Glomerular endothelial cell (primary cell): ENCODE data around the gene ANKRD44. TPM values are rescaled to one million over a fixed set of nuclear protein-coding genes. Genes with fewer than 3 reads are reported as not detected.

ENCODE experiments used
- DNase-seq: peaks from one replicate; pipeline ENCODE4 v3.0.0-alpha.2; 2011; ENCODE audit warnings: low read depth, low spot score; ENCODE audit errors: extremely low read depth
- total RNA-seq: library from RNA; depleted of rRNA; stranded (reverse); fragments of >200 nt; gene quantifications from 2 replicates; pipeline ENCODE4 v1.2.3, GENCODE V29; 2015

ANKRD44 gene
- total RNA-seq, 1 donor from 2014 or later, result 11.6 TPM

DNA sequence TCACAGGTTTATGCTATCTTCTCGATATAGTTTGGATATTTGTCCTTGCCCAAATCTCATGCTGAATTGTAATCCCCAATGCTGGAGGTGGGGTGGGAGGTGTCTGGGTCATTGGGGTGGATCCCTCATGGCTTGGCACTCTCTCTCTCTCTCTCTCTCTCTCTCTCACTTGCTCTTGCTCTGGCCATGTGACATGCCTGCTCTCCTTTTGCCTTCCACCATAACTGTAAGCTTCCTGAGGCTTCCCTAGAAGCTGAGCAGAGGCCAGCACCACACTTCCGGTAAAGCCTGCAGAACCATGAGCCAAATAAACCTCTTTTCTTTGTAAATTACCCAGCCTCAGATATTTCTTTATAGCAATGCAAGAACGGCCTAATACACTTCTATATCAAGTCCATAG lies 342.8 kb downstream of the ANKRD44 start:
- DNase-seq, result no peak

DNA sequence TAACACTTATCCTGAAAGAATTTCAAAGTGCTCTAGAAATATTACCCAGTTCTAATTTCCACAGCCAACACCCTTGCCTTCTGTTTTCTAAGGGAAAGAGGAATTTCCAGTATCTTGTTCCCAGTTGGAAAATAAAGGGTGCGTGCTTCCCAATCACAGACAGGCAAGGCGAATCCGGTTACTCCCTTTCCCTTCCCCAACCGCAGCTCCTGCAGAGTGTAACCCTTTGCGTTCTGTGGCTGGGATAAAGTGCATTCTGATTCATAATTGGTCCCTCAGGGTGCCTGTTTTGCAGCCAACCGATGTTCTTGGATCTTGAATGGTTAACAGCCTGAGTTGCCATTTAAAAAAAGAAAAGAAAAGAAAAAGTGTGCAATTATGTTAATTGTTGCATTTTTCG lies 343.5 kb downstream of the ANKRD44 start:
- DNase-seq, result no peak

DNA sequence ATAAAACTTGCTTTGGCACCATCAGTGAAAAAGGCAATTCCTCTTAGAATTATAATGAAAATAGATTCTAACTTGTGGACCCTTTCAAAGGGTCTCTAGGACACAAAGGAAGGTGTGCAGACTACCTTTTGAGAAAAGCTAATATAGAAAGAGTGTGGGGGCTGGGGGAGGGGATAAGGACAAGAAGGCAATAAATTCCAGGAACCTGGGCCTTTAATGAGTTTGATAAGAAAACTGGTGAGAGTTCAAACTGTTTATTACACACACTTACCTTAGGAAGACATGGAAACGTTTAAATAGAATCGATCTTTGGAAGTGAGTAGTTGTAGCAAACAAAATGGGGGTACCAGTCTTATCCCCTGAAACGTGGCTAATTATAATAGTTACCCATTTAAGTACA lies 344.5 kb downstream of the ANKRD44 start:
- no peak for DNase-seq

GRCh38 chr2:196965651-196966050 lies 344.9 kb downstream of the ANKRD44 start:
- no peak for DNase-seq

- no peak for DNase-seq
These were observed 346.6 kb downstream of the ANKRD44 start for GRCh38 chr2:196963961-196964360.

- DNase-seq, result no peak
These were observed 347.5 kb downstream of the ANKRD44 start for GRCh38 chr2:196963043-196963442.

DNA sequence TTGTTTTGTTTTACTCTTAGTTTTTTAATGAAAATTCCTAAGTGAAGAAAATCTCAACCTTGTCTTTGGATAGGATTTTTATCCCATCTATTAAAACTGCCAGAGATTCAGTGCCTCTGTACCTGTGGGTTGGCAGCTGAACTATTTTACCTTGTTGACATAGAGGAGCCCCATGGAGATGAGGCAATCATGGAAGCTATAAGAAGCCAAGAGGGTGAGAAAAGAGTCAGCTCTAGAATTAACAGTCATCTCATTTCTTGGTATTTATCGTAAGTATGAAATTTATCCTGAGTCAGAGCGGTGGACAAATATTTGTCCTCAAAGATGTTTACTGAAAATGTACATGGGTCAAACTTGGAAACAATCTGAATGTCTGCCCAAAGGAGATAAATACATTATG lies 348.3 kb downstream of the ANKRD44 start:
- no peak for DNase-seq

- DNase-seq, result no peak
These were observed 348.7 kb downstream of the ANKRD44 start for GRCh38 chr2:196961889-196962288.

GRCh38 chr2:196959734-196960338 lies 350.7 kb downstream of the ANKRD44 start:
- DNase-seq, result no peak

- no peak for DNase-seq
These were observed 351.3 kb downstream of the ANKRD44 start for GRCh38 chr2:196959281-196959680.

DNA sequence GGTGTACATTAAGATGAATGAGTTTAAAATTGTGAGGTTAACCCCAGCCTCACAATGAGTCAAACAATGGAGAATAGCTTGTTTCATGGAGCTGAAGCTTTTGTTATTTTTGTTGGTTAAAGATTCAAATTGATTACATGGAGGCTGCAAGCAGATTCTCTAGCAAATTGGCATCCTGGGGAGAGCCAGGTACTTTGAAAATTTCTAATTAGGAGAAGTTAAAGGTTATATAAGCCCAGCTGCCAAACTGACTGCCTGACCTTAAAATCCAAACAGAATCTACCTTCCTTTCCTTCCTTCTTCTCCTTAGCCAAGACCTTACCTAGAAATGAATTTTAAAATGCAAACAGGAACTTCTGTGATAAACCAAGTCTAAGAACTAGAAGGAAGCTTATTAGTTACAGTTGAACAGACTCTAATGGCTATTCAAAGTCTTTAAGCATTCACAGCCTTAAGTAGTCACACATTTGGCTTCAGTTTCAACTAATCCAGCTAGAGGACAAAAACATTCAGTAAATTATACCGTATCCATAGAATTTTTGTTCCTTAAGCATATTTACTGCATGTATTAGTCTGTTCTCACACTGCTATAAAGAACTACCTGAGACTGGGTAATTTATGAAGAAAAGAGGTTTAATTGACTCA lies 352.6 kb downstream of the ANKRD44 start:
- no peak for DNase-seq

- no peak for DNase-seq
These were observed 353.1 kb downstream of the ANKRD44 start for GRCh38 chr2:196957442-196957841.

- no peak for DNase-seq
These were observed 354.5 kb downstream of the ANKRD44 start for GRCh38 chr2:196956069-196956468.

DNA sequence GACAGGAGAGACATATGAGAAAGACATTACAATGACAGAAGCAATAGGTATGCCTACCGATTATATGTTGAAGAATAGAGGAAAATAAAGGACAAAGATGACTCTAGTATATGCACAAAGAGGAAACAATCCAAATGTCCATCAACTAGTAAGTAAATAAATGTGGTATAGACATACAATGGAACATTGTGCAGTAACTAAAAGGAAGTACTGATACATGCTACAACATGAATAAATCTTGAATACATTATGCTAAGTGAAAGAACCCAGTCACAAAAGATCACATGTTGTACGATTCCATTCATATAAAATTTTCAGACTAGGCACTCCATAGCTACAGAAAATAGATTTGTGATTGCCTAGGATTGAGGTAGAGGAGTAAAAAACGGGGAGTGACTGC lies 355.5 kb downstream of the ANKRD44 start:
- no peak for DNase-seq

DNA sequence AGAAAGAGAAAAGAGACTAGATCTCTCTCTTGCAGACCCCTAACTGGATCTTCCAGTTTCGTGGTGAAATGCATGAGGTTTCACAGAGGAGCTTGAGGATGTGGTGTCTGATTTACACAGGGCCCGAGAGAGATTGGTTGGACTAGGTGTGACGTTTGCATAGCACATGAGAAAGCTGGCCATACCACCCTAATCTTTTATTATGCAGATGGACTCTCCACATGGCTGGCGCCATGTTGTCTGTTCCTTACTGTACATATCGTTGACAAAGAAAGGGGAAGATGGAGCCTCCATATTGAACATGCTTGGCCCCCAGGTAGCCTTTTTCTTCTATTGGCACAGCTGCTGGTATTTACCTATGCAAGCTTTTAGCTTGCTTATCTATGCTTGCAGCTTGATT lies 356.6 kb downstream of the ANKRD44 start:
- no peak for DNase-seq

DNA sequence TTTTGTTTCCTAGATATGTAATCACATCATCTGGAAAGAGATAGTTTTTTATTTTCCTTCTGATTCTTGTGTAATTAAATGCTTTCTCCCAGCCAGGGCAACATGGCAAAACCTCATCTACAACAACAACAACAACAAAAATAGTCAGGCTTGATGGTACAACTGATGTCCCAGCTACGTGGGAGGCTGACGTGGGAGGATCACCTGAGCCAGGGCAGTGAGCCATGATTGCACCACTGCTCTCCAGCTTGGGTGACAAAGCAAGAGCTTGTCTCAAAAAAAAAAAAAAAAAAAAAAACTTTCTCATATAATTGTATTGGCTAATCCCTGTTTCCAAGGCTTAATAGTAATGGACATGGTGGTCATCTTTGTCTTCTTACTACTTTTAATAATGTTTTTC lies 357.6 kb downstream of the ANKRD44 start:
- DNase-seq, result no peak

DNA sequence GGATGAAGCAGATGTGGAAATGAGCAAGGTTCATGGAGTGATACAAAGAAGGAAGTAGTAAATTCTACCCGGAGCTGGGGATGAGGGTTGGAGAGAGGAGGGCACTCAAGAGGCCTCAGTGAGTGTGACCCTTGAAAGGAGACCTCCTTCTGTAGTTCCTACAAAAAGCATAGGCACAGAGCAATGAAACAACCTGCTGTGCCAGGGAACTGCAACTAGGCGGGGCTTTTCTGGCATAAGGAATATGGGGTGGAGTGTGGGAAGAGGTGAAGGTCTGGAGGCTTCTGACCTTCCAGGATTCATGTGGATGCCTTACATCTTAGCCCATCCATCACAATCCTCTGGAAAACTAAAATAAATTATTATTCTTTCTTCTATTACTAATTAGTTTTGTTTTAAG lies 358.6 kb downstream of the ANKRD44 start:
- DNase-seq, result no peak

DNA sequence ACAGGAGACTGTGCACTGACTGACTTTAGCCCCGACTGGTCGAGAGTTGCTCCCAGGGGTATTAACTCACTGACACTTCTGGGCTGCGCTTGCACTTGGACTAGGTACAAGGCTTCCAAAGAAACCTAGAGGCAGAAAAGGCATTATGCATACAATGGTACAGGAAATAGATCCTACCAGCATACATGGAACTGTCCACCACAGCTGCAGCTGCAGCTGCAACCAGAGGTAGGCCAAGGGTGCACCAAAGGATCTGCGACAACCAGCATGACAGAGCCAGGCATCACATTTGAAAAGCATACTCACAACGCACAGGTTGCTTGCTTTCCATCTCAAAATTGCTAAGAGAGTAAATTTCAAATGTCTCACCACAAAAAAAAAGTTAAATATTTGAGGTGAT lies 361.5 kb downstream of the ANKRD44 start:
- DNase-seq, result no peak

- no peak for DNase-seq
These were observed 366.0 kb downstream of the ANKRD44 start for GRCh38 chr2:196944570-196944969.

GRCh38 chr2:196941398-196942078 lies 369.0 kb downstream of the ANKRD44 start:
- DNase-seq, result no peak

DNA sequence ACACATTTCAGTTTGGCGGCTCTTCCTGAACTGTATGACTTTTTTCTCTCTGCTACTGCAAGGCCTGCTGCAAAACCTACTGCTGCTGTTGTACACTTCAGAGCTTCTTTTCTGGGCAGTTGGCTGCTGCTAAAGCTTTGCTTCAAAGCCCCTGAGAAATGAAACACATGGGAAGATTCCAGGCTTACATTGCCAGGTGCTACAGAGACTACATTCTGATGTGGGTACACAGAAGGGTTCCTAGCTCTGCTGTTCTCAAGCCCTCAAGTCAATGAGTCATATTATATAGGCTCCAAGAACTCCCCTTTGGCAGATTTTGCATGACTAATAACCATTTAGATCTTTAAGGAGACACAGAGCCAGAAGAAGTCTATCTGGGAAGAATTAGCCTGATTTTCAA lies 371.2 kb downstream of the ANKRD44 start:
- DNase-seq, result no peak
